Measurements from ENCODE around the gene PLAAT3.
"Not testable (repeated sequence)": the region's sequence is repeated elsewhere in the genome, so short reads cannot be mapped to it uniquely, and the experiment has no call there.

PLAAT3 gene

DNA sequence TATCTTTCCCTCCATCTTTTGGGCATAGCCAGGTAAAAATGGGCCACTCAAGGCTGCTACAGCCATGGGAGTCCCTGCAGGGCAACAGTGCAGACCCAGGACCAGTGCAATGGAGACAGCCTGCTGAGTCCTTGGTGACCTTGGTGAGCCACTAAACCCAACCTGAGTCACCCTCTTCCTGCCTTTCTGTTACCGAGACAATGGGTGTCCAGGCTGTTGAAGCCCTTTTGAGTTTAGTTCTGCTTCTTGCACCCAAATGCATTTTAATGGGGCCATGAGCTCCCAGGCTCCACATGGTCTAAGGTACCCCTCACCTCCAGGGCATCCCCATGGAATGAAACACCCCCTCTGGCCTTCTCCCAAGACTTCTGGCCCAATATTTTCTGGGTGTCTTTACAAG lies 78.5 kb downstream of the PLAAT3 start:
- no peak for DNase-seq

DNA sequence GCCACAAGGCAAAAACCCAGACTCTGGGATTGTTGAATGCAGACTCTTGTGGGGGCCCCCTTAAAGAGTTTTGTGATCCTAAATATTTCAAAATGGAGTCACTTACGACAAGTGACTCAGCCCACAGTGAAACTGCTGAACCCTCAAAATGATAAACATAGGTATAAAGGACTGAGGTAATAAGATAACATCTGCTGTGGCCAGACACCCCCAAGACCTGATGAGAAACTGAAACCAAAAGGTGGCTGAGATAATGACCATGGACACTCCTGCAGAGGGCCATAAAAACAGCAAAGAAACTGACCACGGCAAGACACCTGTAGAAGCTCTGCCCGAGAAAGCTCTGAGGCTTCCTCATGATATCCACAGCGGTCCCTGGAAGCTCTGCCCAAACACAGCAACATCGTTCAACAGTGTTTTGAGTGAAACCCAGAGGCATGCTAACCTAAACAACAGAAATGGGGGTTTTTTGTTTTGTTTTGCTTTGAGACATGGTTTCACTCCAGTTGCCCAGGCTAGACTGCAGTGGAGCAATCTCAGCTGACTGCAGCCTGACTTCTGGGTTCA lies 79.3 kb downstream of the PLAAT3 start:
- no peak for DNase-seq

- DNase-seq = no peak
Observed at GRCh38 chr11:63534076-63534475, 80.2 kb downstream of the PLAAT3 start.

GRCh38 chr11:63532799-63533475 lies 81.3 kb downstream of the PLAAT3 start:
- DNase-seq = no peak

GRCh38 chr11:63532117-63532516 lies 82.1 kb downstream of the PLAAT3 start:
- no peak for DNase-seq

- not testable (repeated sequence) for DNase-seq
Observed at GRCh38 chr11:63531074-63531792, 83.0 kb downstream of the PLAAT3 start.

GRCh38 chr11:63530021-63530420 lies 84.2 kb downstream of the PLAAT3 start:
- no peak for DNase-seq

GRCh38 chr11:63529373-63529772 lies 84.9 kb downstream of the PLAAT3 start:
- DNase-seq = not testable (repeated sequence)

DNA sequence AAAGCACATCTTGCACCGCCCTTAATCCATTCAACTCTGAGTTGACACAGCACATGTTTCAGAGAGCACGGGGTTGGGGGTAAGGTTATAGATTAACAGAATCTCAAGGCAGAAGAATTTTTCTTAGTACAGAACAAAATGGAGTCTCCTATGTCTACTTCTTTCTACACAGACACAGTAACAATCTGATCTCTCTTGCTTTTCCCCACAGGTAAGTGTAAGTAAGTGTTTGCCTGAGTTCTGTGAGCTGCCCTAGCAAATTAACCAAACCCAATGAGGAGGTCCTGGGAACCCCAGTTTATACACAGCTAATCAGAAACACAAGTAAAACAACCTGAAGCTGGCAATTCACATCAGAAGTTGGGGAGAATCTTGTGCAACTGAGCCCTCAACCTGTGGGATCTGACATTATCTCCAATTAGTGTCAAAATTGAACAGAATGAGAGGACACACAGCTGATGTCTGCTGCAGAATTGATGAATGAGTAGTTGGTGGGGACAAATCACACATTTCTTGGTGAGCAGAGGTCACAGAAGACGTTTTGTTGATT lies 85.4 kb downstream of the PLAAT3 start:
- DNase-seq = not testable (repeated sequence)

- not testable (repeated sequence) for DNase-seq
Observed at GRCh38 chr11:63528156-63528555, 86.1 kb downstream of the PLAAT3 start.

DNA sequence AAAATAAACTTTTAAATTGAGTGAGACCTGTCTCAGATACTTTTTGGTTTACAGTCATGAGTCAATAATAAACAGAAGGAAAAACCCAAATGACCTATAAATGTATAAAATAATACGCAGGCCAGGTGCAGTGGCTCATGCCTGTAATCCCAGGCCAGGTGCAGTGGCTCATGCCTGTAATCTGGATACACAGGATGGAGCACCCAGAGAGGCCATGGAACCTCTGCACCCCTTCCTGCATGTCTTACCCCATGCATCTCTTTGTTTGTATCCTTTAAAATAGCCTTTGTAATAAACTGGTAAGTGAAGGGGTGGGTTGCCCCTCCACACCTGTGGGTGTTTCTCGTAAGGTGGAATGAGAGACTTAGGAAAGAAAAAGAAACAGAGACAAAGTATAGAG lies 86.6 kb downstream of the PLAAT3 start:
- DNase-seq = no peak
